GM23338 (cell line): Measurements from ENCODE around the gene MCC. TPM values are rescaled to one million over a fixed set of nuclear protein-coding genes. Genes with fewer than 3 reads are reported as not detected.

Experiments used
- ATAC-seq: fragments of 200-7000 bp; cut with Tn5 transposase; 3 replicates; pipeline ENCODE4 v1.9.1; 2020
- DNase-seq: peaks from one replicate; pipeline ENCODE4 v3.0.0-alpha.2; 2015; ENCODE audit warnings: low spot score
- H2AFZ ChIP-seq: fragments of 200-600 bp; sonication (generic); 2 replicates; pipeline ENCODE4 v1.8.0; 2016; ENCODE audit warnings: antibody characterized with exemption, mild to moderate bottlenecking, moderate library complexity
- H3F3A ChIP-seq: fragments of 200-600 bp; sonication (generic); replicated peaks from 2 replicates; pipeline ENCODE4 v1.8.0; 2017; ENCODE audit warnings: antibody characterized with exemption, mixed run types, low read depth
- H3K27ac ChIP-seq: fragments of 200-600 bp; sonication (generic); 2 replicates; pipeline ENCODE4 v1.6.1; 2016; ENCODE audit warnings: low read depth
- H3K27me3 ChIP-seq: fragments of 200-600 bp; sonication (generic); 2 replicates; pipeline ENCODE4 v1.8.0; 2016; ENCODE audit warnings: mild to moderate bottlenecking, mixed run types, moderate library complexity; ENCODE audit not compliant: insufficient read depth
- H3K36me3 ChIP-seq: fragments of 200-600 bp; sonication (generic); 2 replicates; pipeline ENCODE4 v1.8.0; 2016; ENCODE audit warnings: mild to moderate bottlenecking; ENCODE audit not compliant: insufficient read depth
- H3K4me1 ChIP-seq: fragments of 200-600 bp; sonication (generic); 2 replicates; pipeline ENCODE4 v1.8.0; 2016; ENCODE audit warnings: mild to moderate bottlenecking, moderate library complexity; ENCODE audit not compliant: insufficient read depth
- H3K4me2 ChIP-seq: fragments of 200-600 bp; sonication (generic); 2 replicates; pipeline ENCODE4 v1.7.1; 2017; ENCODE audit warnings: mixed run types
- H3K4me3 ChIP-seq: fragments of 200-600 bp; sonication (generic); 2 replicates; pipeline ENCODE4 v1.6.1; 2016; ENCODE audit warnings: mixed run types
- H3K79me2 ChIP-seq: fragments of 200-600 bp; sonication (generic); replicated peaks from 2 replicates; pipeline ENCODE4 v1.8.0; 2017; ENCODE audit warnings: mild to moderate bottlenecking; ENCODE audit not compliant: insufficient read depth
- H3K9me2 ChIP-seq: fragments of 200-600 bp; sonication (generic); 2 replicates; pipeline ENCODE4 v1.8.0; 2017; ENCODE audit not compliant: insufficient read depth
- H4K20me1 ChIP-seq: fragments of 200-600 bp; sonication (generic); replicated peaks from 2 replicates; pipeline ENCODE4 v1.8.0; 2017; ENCODE audit warnings: mild to moderate bottlenecking; ENCODE audit not compliant: insufficient read depth
- H3K27ac Mint-ChIP-seq: 2 replicates; pipeline ENCODE4 v1.8.0; 2020; ENCODE audit warnings: inconsistent platforms, mild to moderate bottlenecking, moderate library complexity, mixed read lengths
- H3K27me3 Mint-ChIP-seq: 3 replicates; pipeline ENCODE4 v1.8.0; 2022; ENCODE audit warnings: low read depth, mild to moderate bottlenecking, moderate library complexity, mixed read lengths, inconsistent platforms; ENCODE audit not compliant: insufficient read depth, poor library complexity
- H3K36me3 Mint-ChIP-seq: 3 replicates; pipeline ENCODE4 v1.8.0; 2021; ENCODE audit warnings: low read depth, mild to moderate bottlenecking, inconsistent platforms, moderate library complexity, mixed read lengths
- H3K4me1 Mint-ChIP-seq: 3 replicates; pipeline ENCODE4 v1.8.0; 2020; ENCODE audit warnings: mild to moderate bottlenecking, inconsistent platforms, mixed read lengths
- H3K4me3 Mint-ChIP-seq: 3 replicates; pipeline ENCODE4 v1.8.0; 2021; ENCODE audit warnings: moderate library complexity, mild to moderate bottlenecking, inconsistent platforms, mixed read lengths
- H3K9me3 Mint-ChIP-seq: 3 replicates; pipeline ENCODE4 v1.8.0; 2020; ENCODE audit warnings: moderate library complexity, mild to moderate bottlenecking, inconsistent platforms, mixed read lengths
- JUNB ChIP-seq: IDR thresholded peaks from one replicate; pipeline ENCODE4 v1.6.1; 2016; ENCODE audit warnings: antibody characterized with exemption; ENCODE audit not compliant: unreplicated experiment
- NANOG ChIP-seq: IDR thresholded peaks from 2 replicates; pipeline ENCODE4 v1.6.1; 2016; ENCODE audit warnings: antibody characterized with exemption, borderline replicate concordance
- POLR2AphosphoS5 ChIP-seq: IDR thresholded peaks from 2 replicates; pipeline ENCODE4 v1.6.1; 2016; ENCODE audit warnings: antibody characterized with exemption, low read depth
- STAT1 ChIP-seq: IDR thresholded peaks from one replicate; pipeline ENCODE4 v1.6.1; 2016; ENCODE audit warnings: antibody characterized with exemption; ENCODE audit not compliant: unreplicated experiment
- ZNF331 ChIP-seq: fragments of 250-450 bp; sonication (Bioruptor Pico); IDR thresholded peaks from 2 replicates; pipeline ENCODE4 v1.5.0; 2020; ENCODE audit warnings: low read depth, mild to moderate bottlenecking, moderate library complexity
- polyA plus RNA-seq: library from polyadenylated mRNA; unstranded; fragments of >200 nt; fragmentation: Nextera tagmentation; extraction: Ambion mirVana; gene quantifications from 2 replicates; pipeline ENCODE4 v1.2.1, GENCODE V29; 2016
- total RNA-seq: library from RNA; depleted of rRNA; stranded (reverse); fragments of >200 nt; shearing (Covaris generic); gene quantifications from 2 replicates; pipeline ENCODE4 v1.2.3, GENCODE V29; 2014
- TF ChIP-seq, protein P1 (sequence below): IDR thresholded peaks from 2 replicates; pipeline ENCODE4 v1.6.1; 2016; ENCODE audit warnings: antibody characterized with exemption
- TF ChIP-seq, protein P2 (sequence below), 2 experiments: fragments of 200-600 bp in 1 of 2; sonication (generic) in 1 of 2; conservative IDR thresholded peaks; 2 replicates each; pipeline versions ENCODE4 v1.5.1 to v1.6.1; 2016 to 2017; ENCODE audit warnings: antibody characterized with exemption in 2 of 2, low read depth in 2 of 2, mild to moderate bottlenecking in 2 of 2, moderate library complexity in 1 of 2

MCC gene
- total and polyA plus RNA-seq, 2 experiments from 2014 or later = 3.8 to 10.1 TPM

DNA sequence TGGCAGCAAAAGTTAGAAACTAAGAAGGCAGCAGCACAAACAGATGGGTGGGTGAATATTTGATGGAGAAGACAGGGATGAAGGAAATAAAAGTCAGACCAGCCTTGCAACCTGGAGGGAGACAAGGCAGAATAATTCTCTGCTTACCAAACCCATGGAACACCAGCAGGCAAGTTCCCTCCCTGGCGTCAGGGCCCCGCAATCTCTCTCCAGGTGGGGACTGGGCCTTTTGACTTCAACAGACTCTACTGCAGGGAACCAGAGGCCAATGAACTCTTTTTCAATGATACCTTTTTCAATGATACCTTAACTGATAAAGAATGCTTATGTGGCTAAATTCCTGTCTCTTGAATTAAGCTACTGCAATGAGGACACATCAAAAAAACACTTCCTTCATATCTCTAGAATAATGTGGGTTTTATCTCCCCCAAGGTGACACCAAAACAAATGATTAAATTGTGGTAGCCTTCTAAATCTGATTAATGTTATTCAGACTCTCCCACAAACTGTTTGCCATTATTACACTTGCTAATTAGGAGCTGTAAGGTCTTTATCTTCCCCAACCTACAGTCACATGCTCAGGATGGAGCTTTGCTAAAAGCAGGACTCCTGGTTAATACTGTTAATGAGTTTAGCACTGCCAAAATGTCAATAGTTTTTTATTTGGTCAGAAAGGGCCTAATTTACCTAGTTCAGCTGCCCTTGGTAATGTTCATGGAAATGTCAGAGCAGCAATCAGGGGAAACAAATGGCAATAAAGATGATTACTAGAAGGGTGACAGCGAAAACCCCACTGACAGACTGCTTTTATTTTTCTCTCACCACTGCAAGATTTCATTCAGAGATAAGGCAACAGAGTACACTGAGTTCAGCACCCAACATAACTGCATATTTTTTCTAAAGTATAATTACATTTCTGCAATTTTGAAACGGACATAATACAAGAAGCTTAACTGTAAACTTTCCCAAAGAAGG lies 218.9 kb downstream of the MCC start (continued):
- TF ChIP-seq, protein P1, sequence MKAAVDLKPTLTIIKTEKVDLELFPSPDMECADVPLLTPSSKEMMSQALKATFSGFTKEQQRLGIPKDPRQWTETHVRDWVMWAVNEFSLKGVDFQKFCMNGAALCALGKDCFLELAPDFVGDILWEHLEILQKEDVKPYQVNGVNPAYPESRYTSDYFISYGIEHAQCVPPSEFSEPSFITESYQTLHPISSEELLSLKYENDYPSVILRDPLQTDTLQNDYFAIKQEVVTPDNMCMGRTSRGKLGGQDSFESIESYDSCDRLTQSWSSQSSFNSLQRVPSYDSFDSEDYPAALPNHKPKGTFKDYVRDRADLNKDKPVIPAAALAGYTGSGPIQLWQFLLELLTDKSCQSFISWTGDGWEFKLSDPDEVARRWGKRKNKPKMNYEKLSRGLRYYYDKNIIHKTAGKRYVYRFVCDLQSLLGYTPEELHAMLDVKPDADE = no peak
- TF ChIP-seq POLR2AphosphoS5 = no peak
- TF ChIP-seq, protein P2, sequence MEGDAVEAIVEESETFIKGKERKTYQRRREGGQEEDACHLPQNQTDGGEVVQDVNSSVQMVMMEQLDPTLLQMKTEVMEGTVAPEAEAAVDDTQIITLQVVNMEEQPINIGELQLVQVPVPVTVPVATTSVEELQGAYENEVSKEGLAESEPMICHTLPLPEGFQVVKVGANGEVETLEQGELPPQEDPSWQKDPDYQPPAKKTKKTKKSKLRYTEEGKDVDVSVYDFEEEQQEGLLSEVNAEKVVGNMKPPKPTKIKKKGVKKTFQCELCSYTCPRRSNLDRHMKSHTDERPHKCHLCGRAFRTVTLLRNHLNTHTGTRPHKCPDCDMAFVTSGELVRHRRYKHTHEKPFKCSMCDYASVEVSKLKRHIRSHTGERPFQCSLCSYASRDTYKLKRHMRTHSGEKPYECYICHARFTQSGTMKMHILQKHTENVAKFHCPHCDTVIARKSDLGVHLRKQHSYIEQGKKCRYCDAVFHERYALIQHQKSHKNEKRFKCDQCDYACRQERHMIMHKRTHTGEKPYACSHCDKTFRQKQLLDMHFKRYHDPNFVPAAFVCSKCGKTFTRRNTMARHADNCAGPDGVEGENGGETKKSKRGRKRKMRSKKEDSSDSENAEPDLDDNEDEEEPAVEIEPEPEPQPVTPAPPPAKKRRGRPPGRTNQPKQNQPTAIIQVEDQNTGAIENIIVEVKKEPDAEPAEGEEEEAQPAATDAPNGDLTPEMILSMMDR (conservative IDR thresholded peaks at IDR 0.05; ENCODE audit: low read depth in 2 of 2) = no peak
- TF ChIP-seq ZNF331 (CRISPR knock-in tag) = no peak
- TF ChIP-seq JUNB = no peak
- TF ChIP-seq STAT1 = no peak

- no peak overlapping the region for H3K4me3 ChIP-seq
- Mint-ChIP-seq H3K9me3 (no peaks in the 10 kb centered on the region), H3K27ac (no peak overlapping the region), H3K4me3 (no peak overlapping the region), H3K4me1 (peaks cover 79% of the 10 kb centered on the region), H3K36me3 (no peaks in the 10 kb centered on the region), H3K27me3 (peaks cover 5% of the 10 kb centered on the region)
- peaks cover 14% of the 10 kb centered on the region for H3K79me2 ChIP-seq
- H2AFZ ChIP-seq = no peak overlapping the region
- no peak overlapping the region for H3K27ac ChIP-seq
- no peaks in the 10 kb centered on the region for H3F3A ChIP-seq
- peaks cover 57% of the 10 kb centered on the region for H3K4me1 ChIP-seq
- no peak overlapping the region for H3K4me2 ChIP-seq
- ATAC-seq = no peak
- DNase-seq = no peak
- no peaks in the 10 kb centered on the region for H3K9me2 ChIP-seq
- no peaks in the 10 kb centered on the region for H3K27me3 ChIP-seq
- no peaks in the 10 kb centered on the region for H3K36me3 ChIP-seq
- no peak for TF ChIP-seq JUNB
- no peak for TF ChIP-seq NANOG
- TF ChIP-seq ZNF331 (CRISPR knock-in tag) = no peak
- TF ChIP-seq, protein P1 = no peak
- H4K20me1 ChIP-seq = no peaks in the 10 kb centered on the region
These were observed 220.0 kb downstream of the MCC start for GRCh38 chr5:113268232-113268631.
